Progenitor cell of endocrine pancreas (in vitro differentiated cells): Measurements from ENCODE around the gene CCL22. TPM values are rescaled to one million over a fixed set of nuclear protein-coding genes. Genes with fewer than 3 reads are reported as not detected.

Experiments used
- DNase-seq: peaks from one replicate; pipeline ENCODE4 v3.0.0; 2021; ENCODE audit warnings: low spot score; ENCODE audit not compliant: unreplicated experiment
- H3K27ac Mint-ChIP-seq: 2 replicates; pipeline ENCODE4 v1.8.0; 2021; ENCODE audit warnings: mild to moderate bottlenecking, moderate library complexity, mixed read lengths
- H3K27me3 Mint-ChIP-seq: 2 replicates; pipeline ENCODE4 v1.8.0; 2021; ENCODE audit warnings: mixed read lengths
- H3K36me3 Mint-ChIP-seq: 2 replicates; pipeline ENCODE4 v1.8.0; 2022; ENCODE audit warnings: mixed read lengths; ENCODE audit not compliant: insufficient read depth
- H3K4me1 Mint-ChIP-seq: 2 replicates; pipeline ENCODE4 v1.8.0; 2021; ENCODE audit warnings: low read depth, mixed read lengths
- H3K4me3 Mint-ChIP-seq: 2 replicates; pipeline ENCODE4 v1.8.0; 2021; ENCODE audit warnings: low read depth, mild to moderate bottlenecking, moderate library complexity, mixed read lengths
- H3K9me3 Mint-ChIP-seq: 2 replicates; pipeline ENCODE4 v1.8.0; 2021; ENCODE audit warnings: low read depth, mixed read lengths
- CTCF ChIP-seq: fragments of 200-600 bp; sonication (generic); IDR thresholded peaks from one replicate; pipeline ENCODE4 v1.5.0; 2021; ENCODE audit warnings: antibody characterized with exemption, mild to moderate bottlenecking; ENCODE audit not compliant: unreplicated experiment
- total RNA-seq: library from RNA; stranded (reverse); gene quantifications from 2 replicates; pipeline ENCODE4 v1.2.1, GENCODE V29; 2021

CCL22 gene
- total RNA-seq, 1 donor from 2014 or later: not detected

GRCh38 chr16:57406881-57407280 lies 48.3 kb downstream of the CCL22 start:
- Mint-ChIP-seq H3K27me3 (peaks cover 29% of the 10 kb centered on the region), H3K36me3 (no peaks in the 10 kb centered on the region), H3K9me3 (no peaks in the 10 kb centered on the region), H3K27ac (no peak overlapping the region), H3K4me1 (no peaks in the 10 kb centered on the region), H3K4me3 (no peak overlapping the region)
- TF ChIP-seq CTCF: no peak
- no peak for DNase-seq

DNA sequence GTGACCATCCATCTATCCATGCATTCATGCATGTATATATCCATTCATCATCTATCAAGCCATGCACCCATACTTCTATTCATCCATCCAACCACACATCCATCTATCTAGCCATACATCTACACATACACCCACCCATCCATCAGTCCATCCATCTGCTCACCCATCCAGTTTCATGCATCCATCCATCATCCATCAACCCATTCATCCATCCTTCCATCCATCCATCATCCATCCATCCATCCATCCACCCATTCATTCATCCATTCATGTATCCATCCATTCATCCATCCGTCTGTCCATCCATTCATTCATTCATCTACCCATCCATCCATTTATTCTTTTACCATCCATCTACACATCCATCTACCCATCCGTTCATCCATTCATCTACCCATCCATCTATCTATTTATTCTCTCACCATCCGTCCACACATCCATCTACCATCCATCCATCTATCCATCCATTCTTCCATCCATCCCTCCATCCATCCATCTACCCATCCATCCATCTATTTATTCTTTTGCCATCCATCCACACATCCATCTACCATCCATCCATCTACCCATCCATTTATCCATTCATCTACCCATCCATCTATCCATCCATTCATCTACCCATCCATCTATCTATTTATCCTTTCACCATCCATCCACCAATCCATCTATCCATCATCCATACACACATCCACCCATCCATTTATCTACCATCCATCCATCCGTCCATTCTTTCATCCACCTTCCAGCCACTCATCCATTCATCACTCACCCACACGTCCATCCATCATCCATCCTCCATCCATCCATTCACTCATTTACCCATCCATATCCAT lies 49.2 kb downstream of the CCL22 start:
- H3K4me3 Mint-ChIP-seq: no peak overlapping the region
- no peaks in the 10 kb centered on the region for H3K4me1 Mint-ChIP-seq
- H3K27ac Mint-ChIP-seq: no peak overlapping the region
- peaks cover 29% of the 10 kb centered on the region for H3K27me3 Mint-ChIP-seq
- DNase-seq: no peak
- no peaks in the 10 kb centered on the region for H3K9me3 Mint-ChIP-seq
- H3K36me3 Mint-ChIP-seq: no peaks in the 10 kb centered on the region
- TF ChIP-seq CTCF: no peak

- Mint-ChIP-seq H3K27me3 (peaks cover 28% of the 10 kb centered on the region), H3K4me3 (no peak overlapping the region), H3K36me3 (no peaks in the 10 kb centered on the region), H3K9me3 (no peaks in the 10 kb centered on the region), H3K27ac (no peak overlapping the region), H3K4me1 (no peaks in the 10 kb centered on the region)
- TF ChIP-seq CTCF: no peak
- DNase-seq: no peak
Observed at GRCh38 chr16:57409065-57409464, 50.5 kb downstream of the CCL22 start.

GRCh38 chr16:57409870-57410587 lies 51.4 kb downstream of the CCL22 start:
- no peaks in the 10 kb centered on the region for H3K36me3 Mint-ChIP-seq
- no peaks in the 10 kb centered on the region for H3K9me3 Mint-ChIP-seq
- no peak overlapping the region for H3K4me3 Mint-ChIP-seq
- TF ChIP-seq CTCF: no peak
- H3K27ac Mint-ChIP-seq: no peak overlapping the region
- H3K27me3 Mint-ChIP-seq: peaks cover 19% of the 10 kb centered on the region
- no peaks in the 10 kb centered on the region for H3K4me1 Mint-ChIP-seq
- no peak for DNase-seq

GRCh38 chr16:57411362-57411976 lies 52.9 kb downstream of the CCL22 start:
- no peak overlapping the region for H3K4me3 Mint-ChIP-seq
- no peaks in the 10 kb centered on the region for H3K9me3 Mint-ChIP-seq
- no peak for DNase-seq
- H3K27me3 Mint-ChIP-seq: peaks cover 14% of the 10 kb centered on the region
- no peak overlapping the region for H3K27ac Mint-ChIP-seq
- H3K4me1 Mint-ChIP-seq: peaks cover 2% of the 10 kb centered on the region
- no peaks in the 10 kb centered on the region for H3K36me3 Mint-ChIP-seq
- TF ChIP-seq CTCF: no peak
